Keratinocyte (primary cell): ENCODE results near the gene GFRAL. TPM values are rescaled to one million over a fixed set of nuclear protein-coding genes. Genes with fewer than 3 reads are reported as not detected.

ENCODE experiments used
- DNase-seq: peaks from one replicate; pipeline ENCODE4 v3.0.0-alpha.2; 2011; ENCODE audit warnings: low read depth, missing footprints, low spot score
- FAIRE-seq: peaks from 2 replicates; lab custom pipeline; 2011; peaks lifted over from hg19 to GRCh38; lab: Jason Lieb, UNC
- H2AFZ ChIP-seq: 2 replicates; pipeline ENCODE4 v1.6.0; 2012; ENCODE audit warnings: low read length, control low read depth, inconsistent platforms; ENCODE audit not compliant: control insufficient read depth
- H3K27ac ChIP-seq: 2 replicates; pipeline ENCODE4 v1.5.1; 2011; ENCODE audit warnings: low read length; ENCODE audit not compliant: control insufficient read depth, insufficient read depth
- H3K27me3 ChIP-seq: 3 replicates; pipeline ENCODE4 v1.6.0; 2011; ENCODE audit warnings: low read length; ENCODE audit not compliant: control insufficient read depth, insufficient read depth; ENCODE audit errors: extremely low read depth
- H3K36me3 ChIP-seq, 2 experiments: 2 replicates in 1 of 2; 3 replicates in 1 of 2; pipeline ENCODE4 v1.5.1; 2011; ENCODE audit warnings: low read length in 2 of 2, mild to moderate bottlenecking in 1 of 2; ENCODE audit not compliant: control insufficient read depth in 2 of 2, insufficient read depth in 2 of 2; ENCODE audit errors: extremely low read depth in 1 of 2
- H3K4me1 ChIP-seq: 3 replicates; pipeline ENCODE4 v1.5.1; 2011; ENCODE audit warnings: low read length; ENCODE audit not compliant: control insufficient read depth, insufficient read depth; ENCODE audit errors: extremely low read depth
- H3K4me2 ChIP-seq: 3 replicates; pipeline ENCODE4 v1.6.0; 2011; ENCODE audit warnings: low read depth, low read length; ENCODE audit not compliant: control insufficient read depth, insufficient read depth; ENCODE audit errors: extremely low read depth
- H3K4me3 ChIP-seq, 3 experiments: fragments of 200-600 bp in 1 of 3; sonication (generic) in 1 of 3; 2 replicates in 2 of 3; 3 replicates in 1 of 3; pipeline ENCODE4 v1.5.1; 2011 to 2016; ENCODE audit warnings: low read length in 3 of 3, mild to moderate bottlenecking in 3 of 3, control low read depth in 2 of 3, inconsistent platforms in 1 of 3, low read depth in 1 of 3, mixed read lengths in 1 of 3, mixed run types in 1 of 3, moderate library complexity in 1 of 3; ENCODE audit not compliant: control insufficient read depth in 2 of 3, insufficient read depth in 2 of 3; ENCODE audit errors: extremely low read depth in 1 of 3
- H3K79me2 ChIP-seq: 2 replicates; pipeline ENCODE4 v1.6.0; 2012; ENCODE audit warnings: low read length; ENCODE audit not compliant: control insufficient read depth, insufficient read depth
- H3K9ac ChIP-seq: 3 replicates; pipeline ENCODE4 v1.6.0; 2011; ENCODE audit warnings: low read length; ENCODE audit not compliant: control insufficient read depth, insufficient read depth; ENCODE audit errors: extremely low read depth
- H3K9me1 ChIP-seq: 3 replicates; pipeline ENCODE4 v1.6.0; 2011; ENCODE audit warnings: low read length; ENCODE audit not compliant: control insufficient read depth, insufficient read depth; ENCODE audit errors: extremely low read depth
- H3K9me3 ChIP-seq: 2 replicates; pipeline ENCODE4 v1.5.1; 2012; ENCODE audit warnings: low read depth, low read length; ENCODE audit not compliant: control insufficient read depth
- H4K20me1 ChIP-seq: 3 replicates; pipeline ENCODE4 v1.6.0; 2011; ENCODE audit warnings: low read length; ENCODE audit not compliant: control insufficient read depth, insufficient read depth; ENCODE audit errors: extremely low read depth
- CTCF ChIP-seq, 3 experiments: IDR thresholded peaks in 1 of 3; conservative IDR thresholded peaks in 1 of 3; optimal IDR thresholded peaks in 1 of 3; 2 replicates in 2 of 3; 3 replicates in 1 of 3; pipeline versions ENCODE3 to v1.5.1; 2011; ENCODE audit warnings: low read length in 3 of 3, mild to moderate bottlenecking in 3 of 3, moderate library complexity in 2 of 3, control low read depth in 1 of 3, inconsistent platforms in 1 of 3; ENCODE audit not compliant: insufficient read depth in 2 of 3; ENCODE audit errors: extremely low read depth in 1 of 3
- EZH2 ChIP-seq: IDR thresholded peaks from one replicate; pipeline ENCODE4 v1.6.1; 2012; ENCODE audit warnings: inconsistent platforms, mild to moderate bottlenecking, low read length, moderate library complexity
- dilution Hi-C: fragments of 300-500 bp; cut with MboI; formaldehyde crosslinking; loops from one replicate; pipeline ENCODE4 v1.7.0; 2020; ENCODE audit warnings: low sequenced_read_pairs; ENCODE audit not compliant: extremely low pct_ligation_motif_present
- polyA plus RNA-seq, 5 experiments: library from polyadenylated mRNA; depleted of rRNA in 3 of 5; stranded (reverse) in 3 of 5; stranded (forward) in 1 of 5; unstranded in 1 of 5; fragments of >200 nt; gene quantifications; 1 replicate in 1 of 5; 2 replicates in 3 of 5; 3 replicates in 1 of 5; pipeline versions ENCODE4 v1.2.1 to v1.2.3, GENCODE V29; 2011 to 2012; ENCODE audit warnings: missing spikeins in 2 of 5, low read depth in 1 of 5, low replicate concordance in 1 of 5

GFRAL gene
- polyA plus RNA-seq, 1 donor (not counting 4 experiments of a cell fraction or from before 2014, with no cell fraction given), result not detected

DNA sequence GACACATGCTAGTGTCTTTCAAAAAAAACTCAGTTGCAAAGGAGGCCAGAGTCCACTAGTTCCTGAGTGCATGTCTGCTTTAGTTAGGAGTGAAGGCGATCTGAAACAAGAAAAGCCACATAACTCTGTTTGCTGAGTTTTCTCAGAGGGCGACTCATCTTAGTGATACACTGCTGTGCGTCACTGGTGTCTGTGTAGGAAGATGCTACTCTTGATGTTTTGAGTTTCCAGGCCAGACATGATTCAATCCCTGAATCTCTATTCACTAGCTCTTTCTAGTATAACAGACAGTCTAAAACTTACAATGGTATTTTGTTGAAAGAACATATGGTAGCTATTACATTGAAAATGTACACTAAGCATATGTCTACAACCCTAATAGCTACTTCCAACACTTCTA is 60.9 kb downstream of the GFRAL start:
- Histone ChIP-seq H3K4me2 (no peak overlapping the region), H3K9me3 (no peaks in the 10 kb centered on the region), H3K79me2 (no peaks in the 10 kb centered on the region), H3K36me3 (no peaks in the 10 kb centered on the region), H3K27ac (no peak overlapping the region), H3K4me1 (no peaks in the 10 kb centered on the region), H3K4me3 (no peak overlapping the region), H2AFZ (no peak overlapping the region), H3K27me3 (no peaks in the 10 kb centered on the region), H3K9ac (no peak overlapping the region), H4K20me1 (no peaks in the 10 kb centered on the region), H3K9me1 (no peaks in the 10 kb centered on the region)
- DNase-seq, result no peak
- no peak for TF ChIP-seq EZH2
- TF ChIP-seq CTCF (optimal IDR thresholded peaks at IDR 0.05 in 1 of 3, IDR thresholded peaks at IDR 0.05 in 1 of 3, conservative IDR thresholded peaks at IDR 0.05 in 1 of 3; ENCODE audit: extremely low read depth in 1 of 3, insufficient read depth in 2 of 3, low read length in 3 of 3), result no peak
- dilution Hi-C loops, result no loop called here
- no peak for FAIRE-seq

DNA sequence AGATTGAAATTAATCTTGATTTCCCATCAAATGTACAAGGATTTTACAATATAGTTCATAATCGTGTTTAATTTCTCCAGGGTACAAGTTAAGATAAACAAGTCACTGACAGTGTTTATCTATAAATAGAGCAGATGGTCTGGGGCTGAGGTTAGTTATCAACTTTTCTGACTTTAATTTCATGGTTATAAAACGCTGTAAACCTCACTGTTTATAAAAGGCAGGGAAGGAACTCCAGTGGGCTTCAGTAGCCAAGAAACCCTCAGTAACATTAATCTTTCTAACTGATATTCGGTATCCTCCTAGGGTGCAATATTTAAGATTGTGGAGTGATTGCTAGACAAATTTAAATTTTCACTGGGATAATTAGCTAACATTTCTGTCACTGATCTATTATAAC is 68.6 kb downstream of the GFRAL start:
- H3K9ac ChIP-seq, result no peak overlapping the region
- no peak overlapping the region for H3K27ac ChIP-seq
- H3K4me3 ChIP-seq, result no peak overlapping the region
- H3K79me2 ChIP-seq, result no peaks in the 10 kb centered on the region
- H3K27me3 ChIP-seq, result no peaks in the 10 kb centered on the region
- FAIRE-seq, result no peak
- H3K4me1 ChIP-seq, result no peaks in the 10 kb centered on the region
- dilution Hi-C loops, result no loop called here
- H3K36me3 ChIP-seq, result no peaks in the 10 kb centered on the region
- H3K9me1 ChIP-seq, result no peaks in the 10 kb centered on the region
- DNase-seq, result no peak
- TF ChIP-seq CTCF (optimal IDR thresholded peaks at IDR 0.05 in 1 of 3, IDR thresholded peaks at IDR 0.05 in 1 of 3, conservative IDR thresholded peaks at IDR 0.05 in 1 of 3; ENCODE audit: extremely low read depth in 1 of 3, insufficient read depth in 2 of 3, low read length in 3 of 3) (no peak), EZH2 (no peak)
- no peaks in the 10 kb centered on the region for H3K9me3 ChIP-seq
- H3K4me2 ChIP-seq, result no peak overlapping the region
- no peak overlapping the region for H2AFZ ChIP-seq
- H4K20me1 ChIP-seq, result no peaks in the 10 kb centered on the region
